Endothelial cell of hepatic sinusoid (primary cell): Measurements from ENCODE around the gene OR4K2.
"Not testable (repeated sequence)": the region's sequence is repeated elsewhere in the genome, so short reads cannot be mapped to it uniquely, and the experiment has no call there.

ENCODE experiments used
- in situ Hi-C: cut with HindIII; loops from 2 replicates; pipeline ENCODE4 v1.10.0; 2017; ENCODE audit warnings: low sequenced_read_pairs

Gene OR4K2, protein sequence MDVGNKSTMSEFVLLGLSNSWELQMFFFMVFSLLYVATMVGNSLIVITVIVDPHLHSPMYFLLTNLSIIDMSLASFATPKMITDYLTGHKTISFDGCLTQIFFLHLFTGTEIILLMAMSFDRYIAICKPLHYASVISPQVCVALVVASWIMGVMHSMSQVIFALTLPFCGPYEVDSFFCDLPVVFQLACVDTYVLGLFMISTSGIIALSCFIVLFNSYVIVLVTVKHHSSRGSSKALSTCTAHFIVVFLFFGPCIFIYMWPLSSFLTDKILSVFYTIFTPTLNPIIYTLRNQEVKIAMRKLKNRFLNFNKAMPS

DNA sequence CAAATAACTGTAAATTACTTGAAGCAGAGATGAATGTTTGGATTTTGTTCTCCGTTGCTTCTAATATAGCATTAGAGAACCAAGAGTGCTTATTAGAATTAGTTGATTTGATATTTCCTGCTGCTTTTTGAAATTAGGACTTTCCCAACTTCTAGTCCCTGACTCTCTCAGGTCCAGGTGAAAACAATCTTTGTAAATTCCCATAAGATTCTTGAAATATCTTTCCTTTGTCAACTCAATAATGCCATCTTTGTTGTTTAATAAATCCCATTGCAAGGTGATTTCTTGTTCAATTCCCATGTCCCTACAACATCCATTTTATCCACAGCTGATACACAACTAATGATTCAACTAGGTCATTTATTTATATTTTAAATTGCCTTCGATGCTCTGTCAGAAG is at the start of gene OR4K2:
Gene OR4K2, plus strand, starts transcription at position 301 of the 400 bp plus-strand sequence. CDS start 1,126 bp downstream, outside the sequence.
- in situ Hi-C loops = no loop called here

DNA sequence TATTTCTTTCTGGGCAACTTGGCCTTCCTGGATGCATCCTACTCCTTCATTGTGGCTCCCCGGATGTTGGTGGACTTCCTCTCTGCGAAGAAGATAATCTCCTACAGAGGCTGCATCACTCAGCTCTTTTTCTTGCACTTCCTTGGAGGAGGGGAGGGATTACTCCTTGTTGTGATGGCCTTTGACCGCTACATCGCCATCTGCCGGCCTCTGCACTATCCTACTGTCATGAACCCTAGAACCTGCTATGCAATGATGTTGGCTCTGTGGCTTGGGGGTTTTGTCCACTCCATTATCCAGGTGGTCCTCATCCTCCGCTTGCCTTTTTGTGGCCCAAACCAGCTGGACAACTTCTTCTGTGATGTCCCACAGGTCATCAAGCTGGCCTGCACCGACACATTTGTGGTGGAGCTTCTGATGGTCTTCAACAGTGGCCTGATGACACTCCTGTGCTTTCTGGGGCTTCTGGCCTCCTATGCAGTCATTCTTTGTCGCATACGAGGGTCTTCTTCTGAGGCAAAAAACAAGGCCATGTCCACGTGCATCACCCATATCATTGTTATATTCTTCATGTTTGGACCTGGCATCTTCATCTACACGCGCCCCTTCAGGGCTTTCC is 47.2 kb upstream of the OR4K2 start:
- in situ Hi-C loops = not testable (repeated sequence)

DNA sequence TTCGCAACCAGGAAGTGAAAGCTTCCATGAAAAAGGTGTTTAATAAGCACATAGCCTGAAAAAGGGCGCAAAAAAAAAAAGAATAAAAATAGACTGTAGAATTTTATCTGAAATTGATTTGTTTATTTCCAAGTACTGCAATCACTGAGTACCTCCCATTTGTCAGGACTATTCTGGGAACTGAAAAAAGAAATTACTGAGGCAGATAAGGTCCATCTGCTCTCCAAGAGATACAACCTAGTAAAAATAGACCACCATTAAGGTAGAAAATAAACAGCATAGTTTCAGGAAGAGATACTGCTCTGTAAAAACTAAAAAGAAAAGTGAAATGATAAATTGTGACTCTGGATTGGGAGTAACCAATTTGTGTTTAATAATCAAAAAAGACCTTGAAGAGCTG is 46.6 kb upstream of the OR4K2 start:
- in situ Hi-C loops = no loop called here

DNA sequence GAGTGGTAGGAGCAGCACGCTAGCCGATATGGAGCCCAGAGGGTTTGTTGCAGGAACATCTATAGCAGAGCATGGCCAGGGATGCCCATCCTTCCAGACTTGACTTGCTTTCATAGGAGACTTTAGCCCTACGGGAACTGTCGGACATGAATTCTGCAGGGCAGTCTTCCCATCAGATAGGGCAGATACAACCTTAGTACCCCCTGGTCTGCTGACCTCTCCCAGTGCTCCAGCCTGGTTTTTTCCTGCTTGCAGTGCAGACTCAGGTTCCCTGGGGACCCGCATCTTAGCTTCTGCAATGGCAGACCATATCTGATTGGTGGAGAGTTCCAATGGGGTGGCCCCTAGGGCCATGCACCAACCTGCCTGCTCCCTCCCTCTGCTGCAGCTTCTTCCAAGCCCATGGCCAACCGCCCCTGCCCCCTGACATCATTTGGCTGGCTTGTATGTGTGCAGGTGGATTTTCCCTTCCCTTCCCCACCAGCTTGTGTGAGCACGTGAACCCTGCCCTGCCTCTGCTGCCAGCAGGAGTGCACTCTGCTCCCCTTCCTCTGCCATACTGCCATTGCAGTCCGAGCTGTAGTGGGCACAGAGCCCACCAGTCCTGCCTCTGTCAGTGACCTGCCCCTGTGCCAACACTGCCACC is 40.6 kb upstream of the OR4K2 start:
- in situ Hi-C loops = not testable (repeated sequence)

DNA sequence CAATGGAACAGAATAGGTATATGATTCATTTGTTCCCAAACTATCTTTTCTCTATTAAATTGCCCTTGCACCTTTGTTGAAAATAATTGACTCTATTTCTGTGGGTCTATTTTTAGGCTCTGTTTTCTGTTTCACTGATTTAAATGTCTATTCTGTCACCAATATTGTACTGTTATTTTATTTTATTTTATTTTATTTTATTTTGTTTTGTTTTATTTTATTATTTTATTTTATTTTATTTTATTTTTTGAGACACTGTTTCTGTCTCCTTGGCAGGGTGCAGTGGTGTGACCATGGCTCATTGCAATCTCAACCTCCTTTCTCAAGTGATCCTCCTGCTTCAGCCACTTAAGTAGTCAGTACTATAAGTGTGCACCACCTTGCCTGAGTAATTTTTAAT is 36.5 kb upstream of the OR4K2 start:
- in situ Hi-C loops = no loop called here

DNA sequence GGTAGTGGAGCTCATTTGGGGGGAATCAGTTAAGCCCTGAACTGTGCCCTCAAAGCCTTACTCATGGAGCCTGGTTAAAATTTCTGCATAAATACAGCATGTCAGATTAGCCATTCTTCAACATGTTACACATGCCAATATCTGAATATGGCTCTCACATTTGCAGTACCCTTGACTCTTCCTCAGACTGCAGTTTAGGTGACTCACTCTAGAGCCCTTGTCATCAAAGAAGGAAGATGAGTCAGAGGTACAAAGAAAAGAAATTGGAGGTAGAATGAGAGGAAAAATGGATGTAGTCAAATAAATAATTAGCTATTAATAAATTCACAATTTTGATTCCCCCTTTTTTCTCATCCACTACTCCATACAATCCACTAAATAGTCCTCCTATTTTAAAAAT is 23.6 kb upstream of the OR4K2 start:
- in situ Hi-C loops = no loop called here

DNA sequence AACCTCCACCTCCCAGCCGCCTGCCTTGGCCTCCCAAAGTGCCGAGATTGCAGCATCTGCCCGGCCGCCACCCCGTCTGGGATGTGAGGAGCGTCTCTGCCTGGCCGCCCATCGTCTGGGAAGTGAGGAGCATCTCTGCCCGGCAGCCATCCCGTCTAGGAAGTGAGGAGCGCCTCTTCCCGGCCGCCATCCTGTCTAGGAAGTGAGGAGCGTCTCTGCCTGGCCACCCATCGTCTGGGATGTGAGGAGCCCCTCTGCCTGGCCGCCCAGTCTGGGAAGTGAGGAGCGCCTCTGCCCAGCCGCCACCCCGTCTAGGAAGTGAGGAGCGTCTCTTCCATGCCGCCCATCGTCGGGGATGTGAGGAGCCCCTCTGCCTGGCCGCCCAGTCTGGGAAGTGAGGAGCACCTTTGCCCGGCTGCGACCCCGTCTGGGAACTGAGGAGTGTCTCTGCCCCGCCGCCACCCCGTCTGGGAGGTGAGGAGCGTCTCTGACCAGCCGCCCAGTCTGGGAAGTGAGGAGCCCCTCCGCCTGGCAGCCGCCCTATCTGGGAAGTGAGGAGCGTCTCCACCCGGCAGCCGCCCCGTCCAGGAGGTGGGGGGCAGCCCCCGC is 8.8 kb upstream of the OR4K2 start:
- in situ Hi-C loops = not testable (repeated sequence)

DNA sequence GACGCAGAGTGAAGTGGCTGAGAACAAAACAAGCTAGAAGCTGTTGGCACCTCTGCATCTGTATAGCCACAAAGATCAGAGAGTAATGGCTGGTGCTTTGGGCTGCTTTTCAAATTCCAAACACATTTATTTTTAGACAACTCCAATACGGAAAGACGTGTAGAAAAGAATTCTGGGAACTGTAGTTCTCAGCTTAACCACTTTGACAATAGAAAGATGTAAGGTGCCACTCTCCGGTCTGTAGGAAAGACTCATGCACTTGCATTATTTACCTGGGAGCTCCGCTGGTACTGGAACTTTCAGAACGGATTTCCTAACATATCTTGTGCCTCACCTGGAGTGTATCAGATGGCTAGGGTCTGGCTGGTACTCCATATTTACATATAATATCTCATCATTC is 1.8 kb upstream of the OR4K2 start:
- in situ Hi-C loops = no loop called here

DNA sequence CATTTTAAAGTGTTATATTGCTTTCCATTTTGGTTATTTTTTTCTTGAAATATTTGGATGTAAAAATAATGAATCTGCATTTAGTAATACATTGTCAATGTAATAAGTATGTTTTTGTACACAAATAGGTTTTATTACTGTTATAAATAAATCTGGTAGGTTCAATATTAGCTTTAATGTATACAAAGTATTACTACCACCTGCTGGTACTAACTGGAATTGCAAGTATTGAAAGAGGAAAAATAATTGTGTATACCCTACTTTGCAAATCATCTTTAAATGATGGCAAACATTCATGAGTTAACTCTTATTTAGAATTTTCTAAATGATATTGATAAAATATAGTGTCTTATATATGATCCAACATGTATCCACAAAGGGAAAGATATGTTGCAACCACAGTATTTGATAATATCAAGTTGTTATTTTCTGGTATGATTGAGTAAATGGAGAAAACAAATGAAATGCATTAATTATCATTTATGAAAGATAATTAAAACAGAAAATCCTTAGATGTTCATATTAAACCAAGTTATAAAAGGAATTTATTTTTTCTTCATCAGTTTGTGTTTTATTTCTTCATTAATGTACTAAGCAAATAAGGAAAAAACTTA is 3.2 kb downstream of the OR4K2 start:
- in situ Hi-C loops = no loop called here

DNA sequence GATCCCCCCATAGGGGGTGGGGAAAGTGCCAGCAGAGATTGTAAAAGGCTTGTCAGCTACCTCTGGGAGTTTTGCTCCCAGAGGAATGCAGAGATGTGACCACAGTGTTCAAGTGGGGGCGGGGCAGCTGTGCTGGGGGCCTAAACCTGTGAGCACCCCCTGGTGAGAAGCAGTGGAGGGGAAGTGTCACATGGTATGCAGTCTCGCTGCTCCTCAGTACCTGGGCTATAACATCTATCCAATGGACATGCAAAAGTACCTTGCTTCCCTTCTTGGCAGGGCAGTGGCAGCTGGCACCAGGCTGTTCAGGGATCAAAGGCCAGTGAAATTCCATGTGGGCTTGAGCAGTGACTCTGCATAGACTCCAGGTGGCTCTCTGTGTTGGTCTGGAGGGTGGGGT is 20.3 kb downstream of the OR4K2 start:
- in situ Hi-C loops = no loop called here

DNA sequence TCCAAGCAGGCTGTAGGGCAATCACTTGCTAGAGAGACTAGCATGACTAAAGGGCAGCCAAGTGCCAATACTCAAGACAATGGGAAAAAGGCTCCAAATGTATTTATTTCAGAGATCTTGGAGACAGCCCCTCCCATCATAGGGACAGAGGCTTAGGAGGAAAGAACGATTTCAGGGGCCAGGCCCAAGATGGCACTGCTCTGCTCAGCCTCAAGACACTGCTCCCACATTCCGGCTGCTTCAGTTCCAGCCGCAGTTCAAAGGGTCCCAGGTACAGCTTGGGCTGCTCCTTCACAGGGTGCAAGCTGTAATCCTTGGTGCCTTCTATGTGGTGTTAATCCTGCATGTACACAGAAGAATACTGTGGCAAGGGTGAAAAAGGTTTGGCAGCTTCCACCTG is 26.1 kb downstream of the OR4K2 start:
- in situ Hi-C loops = no loop called here

DNA sequence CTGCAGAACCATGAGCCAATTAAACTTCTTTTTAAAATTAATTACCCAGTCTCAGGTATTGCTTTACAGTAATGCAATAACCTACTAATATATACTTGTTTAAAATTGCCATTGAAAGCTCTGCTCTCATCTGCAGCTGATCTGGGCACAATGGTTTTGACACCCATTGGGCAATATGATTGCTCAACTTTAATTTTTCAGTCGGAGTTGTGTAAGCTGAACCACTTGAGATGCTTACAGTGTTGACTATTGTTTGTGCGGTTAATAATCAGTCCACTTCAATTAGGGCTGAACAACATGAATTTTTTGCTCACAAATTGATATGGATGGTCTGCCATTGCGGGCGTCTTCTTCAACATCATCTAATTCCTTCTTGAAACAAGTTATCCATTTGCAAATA is 27.5 kb downstream of the OR4K2 start:
- in situ Hi-C loops = no loop called here

DNA sequence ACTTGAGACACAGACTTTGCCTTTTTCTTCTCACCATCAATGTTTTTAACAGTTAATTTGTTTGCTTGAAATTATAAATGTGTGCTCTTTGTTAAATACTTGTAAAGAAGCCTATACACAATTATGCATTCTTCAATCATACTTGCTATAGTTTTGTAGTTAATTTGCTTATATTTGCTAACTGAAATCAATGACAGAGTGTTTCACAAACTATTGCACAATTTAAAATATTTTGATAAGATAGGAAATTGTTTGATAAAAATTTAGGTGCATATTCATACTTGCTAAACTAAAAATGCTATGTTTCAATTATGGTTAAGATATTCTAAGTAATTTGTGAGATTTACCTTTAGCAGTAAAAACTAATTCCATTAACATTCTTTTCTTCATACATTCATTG is 31.7 kb downstream of the OR4K2 start:
- in situ Hi-C loops = no loop called here

DNA sequence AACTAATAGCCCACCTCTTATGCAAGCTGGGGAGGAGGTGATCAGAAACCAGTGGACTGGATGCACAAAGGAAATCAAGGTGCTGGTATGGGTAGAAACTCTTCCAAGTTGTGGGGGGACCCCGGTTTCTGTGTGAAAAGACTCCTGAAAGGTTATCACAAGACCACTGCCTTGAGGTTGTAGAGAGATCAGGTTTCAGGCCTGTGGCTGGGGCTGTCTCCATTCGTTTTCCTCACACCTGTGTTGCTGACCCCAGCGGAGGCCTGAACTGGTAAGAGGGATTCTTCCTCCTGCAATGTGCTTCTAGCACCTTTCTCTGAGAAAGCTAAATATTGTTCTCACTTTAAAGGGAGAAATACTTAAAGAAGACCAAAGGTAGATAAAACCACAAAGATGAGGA is 36.2 kb downstream of the OR4K2 start:
- in situ Hi-C loops = no loop called here

DNA sequence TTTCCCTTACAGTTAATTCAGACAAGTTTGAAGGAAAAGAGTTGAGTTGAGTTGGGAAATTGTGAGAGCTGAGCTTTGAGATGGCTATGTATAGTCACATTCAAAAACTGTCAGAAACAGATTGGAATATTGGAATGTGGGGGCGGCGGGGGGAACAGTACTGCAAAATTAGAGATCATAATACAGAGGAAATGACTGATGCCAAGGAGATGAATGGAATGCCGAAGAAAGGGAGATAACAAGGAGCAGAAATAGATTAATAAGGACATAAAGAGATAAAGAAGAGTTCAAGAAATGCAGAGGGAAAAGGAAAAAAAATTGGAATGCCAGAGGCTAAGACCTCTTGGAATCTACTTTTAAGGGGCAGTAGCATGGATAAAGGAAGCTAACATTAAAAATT is 42.3 kb downstream of the OR4K2 start:
- in situ Hi-C loops = no loop called here

DNA sequence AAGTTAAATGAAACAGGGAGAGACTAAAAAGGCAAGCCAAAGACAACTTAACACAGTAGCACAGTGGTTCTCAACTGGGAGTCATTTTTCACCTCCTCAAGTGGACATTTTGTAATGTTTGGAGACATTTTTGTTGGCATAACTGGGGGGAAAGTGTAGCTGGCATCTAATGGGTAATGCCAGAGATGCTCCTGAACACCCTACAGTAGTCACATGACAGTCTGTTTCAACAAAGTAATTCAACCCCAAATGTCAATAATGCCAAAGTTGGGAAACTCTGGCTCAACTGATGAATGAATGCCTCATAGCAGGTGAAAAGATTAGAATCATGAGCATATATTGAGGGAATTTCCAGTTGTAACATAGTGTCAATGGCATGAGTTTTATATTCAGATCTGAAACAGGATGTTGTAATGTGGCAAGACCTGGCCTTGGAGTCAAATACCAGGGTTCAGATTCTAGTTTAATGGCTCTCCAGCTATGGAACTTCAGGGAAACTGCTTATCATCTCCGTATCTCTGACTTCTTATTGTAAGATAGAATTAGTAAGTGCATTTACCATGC is 43.1 kb downstream of the OR4K2 start:
- in situ Hi-C loops = no loop called here

DNA sequence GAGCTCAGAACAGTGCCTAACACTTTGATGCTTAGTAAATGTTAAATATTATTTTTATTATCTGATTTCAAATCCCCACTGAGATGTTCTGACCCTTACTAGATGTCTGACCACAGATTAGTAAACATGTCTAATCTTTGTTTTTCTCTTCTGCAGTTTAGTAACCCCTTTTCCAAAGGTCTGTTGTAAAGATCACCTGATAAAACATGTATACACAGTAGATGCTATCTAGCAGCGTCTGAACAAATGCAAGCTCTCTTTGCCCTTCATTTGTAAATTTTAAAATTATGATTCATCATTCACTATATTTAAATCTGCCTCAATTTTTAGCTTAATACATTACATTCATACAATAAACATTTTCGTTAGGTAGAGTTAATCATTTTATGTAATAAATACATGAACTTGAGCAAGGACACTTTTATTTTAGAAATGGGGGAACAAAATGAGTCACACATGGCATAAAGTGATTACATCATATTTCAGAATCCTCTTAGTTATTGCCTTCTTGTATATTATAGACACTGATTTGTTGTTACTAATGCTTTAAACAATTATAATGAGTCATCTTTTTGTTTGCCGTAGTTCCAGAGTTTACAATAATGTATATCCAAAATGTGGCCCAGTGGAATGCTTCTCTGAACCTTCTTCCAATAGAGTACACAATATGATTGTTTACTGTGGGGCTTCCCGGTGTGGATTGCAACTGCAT is 43.8 kb downstream of the OR4K2 start:
- in situ Hi-C loops = no loop called here

DNA sequence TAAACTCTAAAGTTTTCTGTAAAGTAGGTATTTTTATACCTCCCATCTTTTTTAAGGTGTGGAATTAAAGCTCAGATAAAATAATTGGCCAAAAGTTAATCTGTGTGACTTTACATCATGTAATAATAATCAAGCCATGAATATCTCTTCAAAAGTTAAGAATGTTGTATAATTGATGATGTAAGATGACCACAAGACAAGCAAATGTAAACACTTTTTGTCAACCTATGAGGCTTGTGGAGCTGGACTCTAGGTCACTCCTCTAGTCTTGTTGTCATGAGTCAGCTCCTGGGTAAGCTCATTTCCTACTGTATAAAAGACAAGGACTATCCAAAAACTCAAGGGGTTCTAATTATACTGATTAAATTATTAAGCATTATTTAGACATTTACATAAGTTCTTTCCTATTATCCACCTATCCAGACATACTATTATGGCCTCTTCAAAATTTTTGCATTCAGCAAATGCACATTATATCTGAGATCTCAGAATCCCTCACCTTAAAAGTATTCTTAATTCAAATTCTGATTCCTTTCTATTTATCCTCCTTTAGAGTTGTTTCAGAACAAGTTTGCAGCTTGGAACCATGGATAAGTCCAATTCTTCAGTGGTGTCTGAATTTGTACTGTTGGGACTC is 45.2 kb downstream of the OR4K2 start, which contains the start of gene OR4K5:
Gene OR4K5, plus strand, starts transcription at position 587 of the 637 bp plus-strand sequence. Its CDS starts 0 bp downstream, at position 587.
- in situ Hi-C loops = no loop called here

DNA sequence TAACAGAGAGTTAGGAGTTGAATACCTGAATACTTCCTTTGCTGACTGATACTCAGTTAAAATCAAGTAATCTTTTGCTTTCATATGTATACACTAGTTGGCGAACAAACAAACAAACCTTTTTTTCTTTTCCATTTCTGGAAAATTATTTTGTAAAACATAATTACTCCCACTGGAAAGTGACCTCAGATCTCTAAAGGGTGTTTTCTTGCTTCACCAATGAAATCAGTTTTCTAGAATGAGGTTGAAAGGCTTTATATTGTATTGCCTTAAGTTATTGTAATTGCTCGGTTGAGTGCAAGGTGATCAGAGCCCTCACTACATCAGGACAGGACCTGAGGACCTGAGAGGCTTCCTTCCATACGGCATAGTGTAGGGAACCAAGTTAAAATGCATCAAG is 55.7 kb downstream of the OR4K2 start, which contains the start of gene OR4K1:
Gene OR4K1, plus strand, starts transcription at position 301 of the 400 bp plus-strand sequence. CDS start 4,750 bp downstream, outside the sequence.
- in situ Hi-C loops = no loop called here
